GM12875 (cell line): ENCODE measurements around the gene PRSS27.
A peak's percentile ranks its signal among the peaks of the same experiment; 100 is the strongest.

ENCODE experiments used
- H3K4me3 ChIP-seq: one replicate; pipeline ENCODE4 v1.5.1; 2011; ENCODE audit warnings: low read depth, low read length, control low read depth
- TF ChIP-seq, protein P1 (sequence below): IDR thresholded peaks from 2 replicates; pipeline ENCODE4 v1.5.1; 2011; ENCODE audit warnings: low read depth, mild to moderate bottlenecking, control low read depth, inconsistent platforms, low read length, moderate library complexity, borderline replicate concordance; ENCODE audit not compliant: insufficient read depth

Gene PRSS27

DNA sequence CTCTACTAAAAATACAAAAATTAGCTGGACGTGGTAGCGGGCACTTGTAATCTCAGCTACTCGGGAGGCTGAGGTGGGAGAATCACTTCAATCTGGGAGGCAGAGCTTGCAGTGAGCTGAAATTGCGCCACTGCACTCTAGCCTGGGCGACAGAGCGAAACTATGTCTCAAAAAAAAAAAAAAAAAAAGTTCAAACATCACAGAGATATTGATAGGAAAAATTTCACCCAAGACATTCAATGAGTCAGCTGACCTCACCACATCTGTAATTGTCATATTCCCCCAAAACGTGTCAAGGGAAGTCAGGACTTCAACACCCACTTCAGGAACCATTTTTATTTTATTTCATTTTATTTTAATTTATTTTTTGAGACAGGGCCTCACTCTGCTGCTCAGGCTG is 8.0 kb upstream of the PRSS27 start:
- TF ChIP-seq, protein P1, sequence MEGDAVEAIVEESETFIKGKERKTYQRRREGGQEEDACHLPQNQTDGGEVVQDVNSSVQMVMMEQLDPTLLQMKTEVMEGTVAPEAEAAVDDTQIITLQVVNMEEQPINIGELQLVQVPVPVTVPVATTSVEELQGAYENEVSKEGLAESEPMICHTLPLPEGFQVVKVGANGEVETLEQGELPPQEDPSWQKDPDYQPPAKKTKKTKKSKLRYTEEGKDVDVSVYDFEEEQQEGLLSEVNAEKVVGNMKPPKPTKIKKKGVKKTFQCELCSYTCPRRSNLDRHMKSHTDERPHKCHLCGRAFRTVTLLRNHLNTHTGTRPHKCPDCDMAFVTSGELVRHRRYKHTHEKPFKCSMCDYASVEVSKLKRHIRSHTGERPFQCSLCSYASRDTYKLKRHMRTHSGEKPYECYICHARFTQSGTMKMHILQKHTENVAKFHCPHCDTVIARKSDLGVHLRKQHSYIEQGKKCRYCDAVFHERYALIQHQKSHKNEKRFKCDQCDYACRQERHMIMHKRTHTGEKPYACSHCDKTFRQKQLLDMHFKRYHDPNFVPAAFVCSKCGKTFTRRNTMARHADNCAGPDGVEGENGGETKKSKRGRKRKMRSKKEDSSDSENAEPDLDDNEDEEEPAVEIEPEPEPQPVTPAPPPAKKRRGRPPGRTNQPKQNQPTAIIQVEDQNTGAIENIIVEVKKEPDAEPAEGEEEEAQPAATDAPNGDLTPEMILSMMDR = no peak

DNA sequence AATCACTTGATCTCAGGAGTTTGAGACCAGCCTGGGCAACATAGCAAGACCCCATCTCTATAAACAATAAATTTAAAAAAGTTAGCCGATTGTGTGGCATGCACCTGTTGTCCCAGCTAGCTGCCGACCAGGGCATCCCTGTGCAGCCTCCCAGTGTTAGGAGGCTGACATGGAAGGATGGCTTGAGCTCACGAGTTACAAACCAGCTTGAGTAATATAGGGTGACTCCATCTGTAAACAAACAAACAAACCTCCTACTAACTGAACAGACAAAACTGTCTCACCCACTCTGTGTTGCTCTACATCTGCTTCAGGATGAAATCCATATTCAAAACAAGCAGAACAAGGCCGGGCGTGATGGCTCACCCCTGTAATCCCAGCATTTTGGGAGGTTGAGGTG is 6.9 kb upstream of the PRSS27 start:
- no peak overlapping the region for H3K4me3 ChIP-seq
- TF ChIP-seq, protein P1 = no peak

More for the DNA sequence above, 8.0 kb upstream of the PRSS27 start:
- H3K4me3 ChIP-seq = no peak overlapping the region

DNA sequence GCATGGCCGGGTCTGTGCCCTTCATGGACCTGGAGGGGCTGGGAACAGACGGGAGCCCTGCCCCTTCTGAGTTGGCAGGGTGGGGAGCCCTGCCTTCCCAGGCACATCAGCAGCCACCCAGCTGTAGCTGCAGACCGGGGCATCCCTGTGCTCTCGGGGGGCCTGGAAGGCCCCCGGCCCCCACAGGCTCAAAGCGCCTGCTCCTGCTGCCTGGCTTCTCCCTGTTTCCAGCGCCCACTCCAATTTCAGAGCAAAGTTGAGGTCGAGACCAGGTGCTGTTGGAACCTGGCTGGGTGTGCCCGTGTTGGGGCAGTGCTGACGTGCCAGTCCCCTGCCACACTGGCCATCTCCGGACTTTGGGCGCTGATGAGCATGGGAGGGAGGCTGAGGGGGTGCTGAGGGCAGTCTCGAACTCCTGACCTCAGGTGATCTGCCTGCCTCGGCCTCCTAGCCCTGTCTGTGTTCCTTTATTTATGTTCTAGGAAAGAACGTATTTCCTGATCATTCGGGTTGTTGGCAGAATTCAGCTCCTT is 4.9 kb upstream of the PRSS27 start:
- TF ChIP-seq, protein P1 = no peak

DNA sequence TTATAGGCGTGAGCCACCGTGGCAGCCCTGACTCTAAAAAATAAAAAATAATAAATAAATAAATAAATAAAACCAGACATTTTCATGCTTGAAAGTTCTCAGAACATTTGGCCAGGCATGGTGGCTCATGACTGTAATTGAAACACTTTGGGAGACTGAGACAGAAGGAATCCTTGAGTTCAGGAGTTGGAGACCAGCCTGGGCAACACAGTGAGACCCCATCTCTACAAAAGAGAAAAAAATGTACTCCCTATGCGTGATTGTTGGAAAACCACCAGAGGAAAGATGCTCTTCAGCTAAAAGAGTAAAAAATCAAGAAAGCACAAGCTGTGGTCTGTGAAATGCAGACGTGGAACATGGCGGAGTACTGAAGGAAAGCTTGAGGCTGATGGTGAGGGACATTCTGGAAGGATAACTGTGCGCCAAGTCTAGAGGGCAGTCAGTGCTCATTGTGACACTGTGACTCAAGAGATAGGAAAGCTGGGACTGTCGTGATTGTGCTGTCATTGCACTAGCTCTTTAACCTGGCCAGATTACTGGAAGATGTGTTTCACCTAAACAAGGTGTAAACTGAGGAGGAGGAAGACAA is 4.2 kb upstream of the PRSS27 start:
- TF ChIP-seq, protein P1 = no peak
- H3K4me3 ChIP-seq = no peak overlapping the region

More for the DNA sequence above, 4.9 kb upstream of the PRSS27 start:
- H3K4me3 ChIP-seq = no peak overlapping the region

DNA sequence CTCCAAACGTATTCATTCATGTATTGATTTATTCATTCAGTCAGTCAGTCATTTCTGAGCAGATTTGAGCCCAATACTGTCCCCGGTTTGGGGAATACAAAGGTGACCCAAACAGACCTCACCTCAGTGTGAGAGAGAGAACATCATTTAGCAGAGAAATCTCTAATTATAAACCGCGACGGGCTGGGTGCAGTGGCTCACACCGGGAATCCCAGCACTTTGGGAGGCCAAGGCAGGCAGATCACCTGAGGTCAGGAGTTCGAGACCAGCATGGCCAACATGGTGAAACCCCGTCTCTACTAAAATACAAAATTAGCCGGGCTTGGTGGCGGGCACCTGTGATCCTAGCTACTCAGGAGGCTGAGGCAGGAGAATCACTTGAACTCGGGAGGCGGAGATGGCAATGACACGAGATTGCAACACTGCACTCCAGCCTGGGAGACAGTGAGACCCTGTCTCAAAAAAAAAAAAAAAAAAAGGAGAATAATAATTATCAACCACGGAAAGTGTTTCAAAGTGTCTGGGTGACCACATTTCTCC is 1.7 kb upstream of the PRSS27 start:
- H3K4me3 ChIP-seq = peak overlapping the region; percentile 75

DNA sequence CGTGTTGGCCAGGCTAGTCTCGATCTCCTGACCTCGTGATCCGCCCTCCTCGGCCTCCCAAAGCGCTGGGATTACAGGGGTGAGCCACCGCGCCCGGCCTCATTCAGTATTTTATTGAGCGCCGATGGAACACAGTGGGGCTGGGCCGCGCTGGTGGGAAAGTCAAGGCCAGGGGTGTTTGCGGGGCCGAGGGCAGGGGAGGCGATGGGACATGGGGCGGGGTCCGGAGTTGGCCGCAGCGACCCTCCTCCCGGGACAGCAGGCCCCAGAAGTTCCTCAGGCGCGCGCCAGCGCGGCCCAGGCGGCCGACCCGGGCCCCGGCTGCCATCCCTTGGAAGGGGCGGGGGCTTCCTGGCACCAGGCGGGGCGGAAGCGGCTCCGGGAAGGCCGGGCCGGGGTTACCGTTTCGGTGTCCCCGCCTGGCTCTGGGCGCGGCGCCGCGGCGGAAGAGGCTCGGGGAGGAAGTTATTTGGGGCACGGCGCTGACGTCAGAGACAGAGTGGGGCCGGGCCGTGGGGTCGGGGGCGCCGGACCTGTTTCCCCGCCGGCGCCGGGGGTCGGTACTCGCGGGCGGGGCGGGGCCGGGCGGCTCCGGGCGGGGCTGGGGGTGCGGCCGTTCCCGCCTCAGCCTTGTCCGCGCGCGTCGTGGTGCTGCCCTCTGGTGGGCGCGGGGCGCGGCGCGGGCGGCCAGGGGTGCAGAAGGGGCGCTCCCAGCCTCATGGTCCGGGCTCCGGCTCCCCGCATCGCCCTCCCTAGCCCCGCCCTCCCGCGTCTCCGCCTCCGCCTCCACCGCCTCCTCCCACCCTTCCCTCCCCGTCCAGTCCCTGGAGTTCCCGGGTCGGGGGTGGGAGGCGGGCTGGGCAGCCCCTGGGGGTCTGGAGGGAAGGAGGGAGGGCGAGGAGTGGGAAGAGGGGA is 952 bp upstream of the PRSS27 start:
- H3K4me3 ChIP-seq = peak overlapping the region; percentile 75
- TF ChIP-seq, protein P1 = peak; percentile 78

DNA sequence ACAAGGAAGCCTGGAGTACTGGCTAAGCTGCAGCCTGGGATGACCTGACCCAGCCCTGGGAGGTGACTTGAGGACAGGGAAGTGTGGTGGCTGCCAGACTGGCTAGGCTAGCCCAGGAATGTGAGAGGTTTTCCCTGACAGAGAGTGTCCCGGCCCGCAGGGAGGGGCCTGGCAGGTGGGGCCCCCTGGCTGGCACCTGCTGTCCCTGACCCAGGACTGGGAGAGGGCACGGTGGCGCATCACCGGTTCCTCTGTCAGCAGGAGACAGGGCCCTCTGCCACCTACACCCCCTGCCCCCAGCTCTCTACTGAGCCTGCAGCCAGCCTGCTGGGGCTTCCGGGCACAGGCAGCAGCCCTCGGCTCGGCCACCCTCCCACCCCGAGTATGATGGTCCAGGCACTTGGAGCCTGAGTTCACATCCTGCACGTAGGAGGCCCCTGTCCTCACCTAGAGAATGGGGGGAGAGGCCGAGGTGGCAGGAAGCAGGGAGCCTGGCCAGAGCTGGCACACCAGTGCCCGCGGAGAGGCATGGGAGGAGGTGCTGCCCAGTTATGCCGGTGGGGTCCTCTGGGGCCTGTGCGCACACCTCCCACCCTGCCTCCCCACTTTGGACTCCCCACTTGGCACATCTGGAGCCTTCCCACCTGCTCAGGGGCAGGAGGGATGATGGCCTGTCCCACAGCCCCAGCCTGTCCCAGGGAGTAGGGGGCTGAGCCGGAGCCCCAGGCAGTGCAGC is 528 bp downstream of the PRSS27 start:
- H3K4me3 ChIP-seq = no peak overlapping the region
- TF ChIP-seq, protein P1 = no peak
